Left ventricle myocardium inferior (tissue), 1 donor: ENCODE results near the gene TMA7. TPM values are rescaled to one million over a fixed set of nuclear protein-coding genes. Genes with fewer than 3 reads are reported as not detected.

Source experiments
- DNase-seq: peaks from one replicate; pipeline ENCODE4 v3.0.0-alpha.2; 2020
- H3K27ac ChIP-seq: fragments of 200-600 bp; replicated peaks from 2 replicates; pipeline ENCODE4 v1.8.0; 2021
- H3K27me3 ChIP-seq: fragments of 200-600 bp; 2 replicates; pipeline ENCODE4 v1.8.0; 2021; ENCODE audit warnings: low read depth
- H3K36me3 ChIP-seq: fragments of 200-600 bp; 2 replicates; pipeline ENCODE4 v1.8.0; 2021
- H3K4me1 ChIP-seq: fragments of 200-600 bp; 2 replicates; pipeline ENCODE4 v1.8.0; 2021
- H3K4me3 ChIP-seq: fragments of 200-600 bp; 2 replicates; pipeline ENCODE4 v1.8.0; 2021; ENCODE audit warnings: mild to moderate bottlenecking, moderate library complexity
- H3K9me3 ChIP-seq: fragments of 200-600 bp; replicated peaks from 2 replicates; pipeline ENCODE4 v1.8.0; 2021
- CTCF ChIP-seq: fragments of 200-600 bp; IDR thresholded peaks from 2 replicates; pipeline ENCODE4 v1.8.0; 2021; ENCODE audit warnings: antibody characterized with exemption, mild to moderate bottlenecking, borderline replicate concordance
- intact Hi-C: fragments of 100-400 bp; cut with micrococcal nuclease; formaldehyde crosslinking; loops from one replicate; pipeline ENCODE4 v1.11.0; 2022
- total RNA-seq: library from RNA; stranded (reverse); fragmentation: NEBNext Ultra II Directional; extraction: Animal tissue kit (Norgen Biotek cat#: 25700); gene quantifications from one replicate; pipeline ENCODE4 v1.2.1, GENCODE V29; 2021
- donor health status: DM: no; HTN: yes; CAD: no; lungs with severe emphysema.

TMA7 gene
- total RNA-seq, 1 donor from 2014 or later = 258 TPM

GRCh38 chr3:48425281-48425812 lies 14.7 kb upstream of the TMA7 start:
- Histone ChIP-seq H3K9me3 (no peaks in the 10 kb centered on the region), H3K27ac (peak overlapping the region; percentile 94), H3K27me3 (no peaks in the 10 kb centered on the region), H3K4me1 (peaks cover 91% of the 10 kb centered on the region), H3K4me3 (peak overlapping the region; percentile 92), H3K36me3 (peaks cover 4% of the 10 kb centered on the region)
- peak; percentile 61 for DNase-seq
- intact Hi-C loops = no loop called here
- TF ChIP-seq CTCF = no peak

DNA sequence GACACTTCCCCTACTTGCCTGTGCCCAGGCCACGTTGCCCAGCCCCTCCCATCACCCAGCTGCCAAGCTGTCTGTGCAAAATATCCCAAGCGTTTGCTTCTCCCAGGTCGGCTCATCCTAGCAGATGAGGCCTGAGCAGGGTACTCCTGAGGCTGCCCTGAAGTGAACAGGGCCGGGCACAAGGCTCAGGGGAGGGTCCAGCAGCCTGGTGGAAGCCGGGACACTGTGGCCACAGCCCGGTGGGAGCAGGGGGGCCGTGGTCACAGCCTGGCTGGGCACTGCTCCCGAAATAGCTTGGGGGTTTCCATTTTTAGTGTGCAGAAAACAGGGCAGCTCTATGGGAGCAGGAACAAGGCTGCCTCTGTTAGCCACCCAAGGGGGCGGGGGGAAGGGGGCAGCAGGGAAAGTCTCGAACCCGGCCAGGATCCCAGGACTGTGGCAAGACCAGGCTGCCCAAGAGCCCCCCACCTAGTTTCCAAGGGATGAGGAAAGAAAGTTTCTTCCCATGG lies 13.6 kb upstream of the TMA7 start:
- intact Hi-C loops = no loop called here
- Histone ChIP-seq H3K27ac (peak overlapping the region; percentile 94), H3K9me3 (no peaks in the 10 kb centered on the region), H3K4me3 (peak overlapping the region; percentile 92), H3K36me3 (no peaks in the 10 kb centered on the region), H3K27me3 (no peaks in the 10 kb centered on the region), H3K4me1 (peaks cover 88% of the 10 kb centered on the region)
- no peak for TF ChIP-seq CTCF
- peak; percentile 69 for DNase-seq

GRCh38 chr3:48426944-48427629 lies 13.0 kb upstream of the TMA7 start:
- TF ChIP-seq CTCF = no peak
- H3K36me3 ChIP-seq = peaks cover 3% of the 10 kb centered on the region
- DNase-seq = no peak
- no peaks in the 10 kb centered on the region for H3K9me3 ChIP-seq
- no peaks in the 10 kb centered on the region for H3K27me3 ChIP-seq
- intact Hi-C loops = no loop called here
- peaks cover 82% of the 10 kb centered on the region for H3K4me1 ChIP-seq
- peak overlapping the region; percentile 94 for H3K27ac ChIP-seq
- H3K4me3 ChIP-seq = peak overlapping the region; percentile 92

- peaks cover 77% of the 10 kb centered on the region for H3K4me1 ChIP-seq
Measured at GRCh38 chr3:48427630-48427962, 12.5 kb upstream of the TMA7 start.

DNA sequence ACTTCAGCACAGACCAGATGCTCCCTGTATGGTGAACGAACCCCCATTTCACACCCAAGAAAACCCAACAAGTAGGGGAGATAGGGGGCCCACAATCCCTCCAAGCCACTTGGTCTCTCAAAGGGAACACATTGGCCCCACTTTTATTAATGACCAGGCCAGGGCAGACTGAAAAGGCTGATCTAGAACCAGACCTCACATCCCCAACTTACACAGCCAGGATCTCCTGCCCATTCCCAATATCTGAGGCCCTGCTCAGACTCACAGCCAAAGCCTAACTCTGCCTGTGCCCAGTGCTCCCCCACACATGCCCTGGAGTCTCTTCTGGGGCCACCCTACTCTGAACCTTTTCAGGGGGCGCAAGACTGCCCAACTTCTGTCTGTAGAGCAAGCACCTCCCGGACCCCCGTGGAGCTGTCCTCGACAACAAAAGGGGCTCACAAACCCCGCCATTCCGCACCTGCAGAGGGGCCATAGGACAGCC lies 11.9 kb upstream of the TMA7 start:
- Histone ChIP-seq H3K4me3 (peak overlapping the region; percentile 92), H3K36me3 (peaks cover 13% of the 10 kb centered on the region), H3K27ac (peak overlapping the region; percentile 94), H3K9me3 (no peaks in the 10 kb centered on the region), H3K4me1 (peaks cover 71% of the 10 kb centered on the region), H3K27me3 (no peaks in the 10 kb centered on the region)
- TF ChIP-seq CTCF = no peak
- no peak for DNase-seq
- intact Hi-C loops = no loop called here

More at GRCh38 chr3:48427630-48427962, 12.5 kb upstream of the TMA7 start:
- no peak for TF ChIP-seq CTCF
- Histone ChIP-seq H3K36me3 (peaks cover 8% of the 10 kb centered on the region), H3K27me3 (no peaks in the 10 kb centered on the region), H3K4me3 (peak overlapping the region; percentile 92), H3K27ac (peak overlapping the region; percentile 94), H3K9me3 (no peaks in the 10 kb centered on the region)
- no peak for DNase-seq
- intact Hi-C loops = no loop called here
